Measurements from ENCODE around the gene FLOT1.
"Not testable (repeated sequence)": the region's sequence is repeated elsewhere in the genome, so short reads cannot be mapped to it uniquely, and the experiment has no call there.

FLOT1 gene

GRCh38 chr6:30719791-30720737 is 22.4 kb downstream of the FLOT1 start, which contains the start of gene TUBB:
TUBB (plus strand) TSS chr6:30720352; CDS start chr6:30720507, 155 bp downstream.
- DNase-seq (ENCODE audit: low read depth) = peak; percentile 97
- TF ChIP-seq CTCF (conservative IDR thresholded peaks at IDR 0.05; ENCODE audit: low read length) = 0 out of 2 replicates have a peak, but pooled peaks have one; percentile 8

GRCh38 chr6:30719356-30719755 is 23.1 kb downstream of the FLOT1 start:
- H3K4me3 ChIP-seq (ENCODE audit: low read length) = peak overlapping the region; percentile 71
- no peak for DNase-seq (ENCODE audit: low read depth)
- no peak for TF ChIP-seq CTCF (conservative IDR thresholded peaks at IDR 0.05; ENCODE audit: low read length)

More at GRCh38 chr6:30719791-30720737, 22.4 kb downstream of the FLOT1 start, which contains the start of gene TUBB:
- H3K4me3 ChIP-seq (ENCODE audit: low read length) = peak within 1 kb of the TSS; percentile 93

- DNase-seq (ENCODE audit: low read depth) = not testable (repeated sequence)
- peak overlapping the region; percentile 59 for H3K4me3 ChIP-seq (ENCODE audit: low read length)
Observed at GRCh38 chr6:30717845-30718720, 24.4 kb downstream of the FLOT1 start.

GRCh38 chr6:30717129-30717844 is 25.2 kb downstream of the FLOT1 start, which contains the start of gene MDC1:
MDC1 (minus strand) TSS chr6:30717281; CDS start chr6:30715175, 2,106 bp downstream.
- DNase-seq (ENCODE audit: low read depth) = peak; percentile 100
- peak; percentile 28; the same call in 1 of the 2 replicates for TF ChIP-seq CTCF (conservative IDR thresholded peaks at IDR 0.05; ENCODE audit: low read length)
- peak within 1 kb of the TSS; percentile 82 for H3K4me3 ChIP-seq (ENCODE audit: low read length)

GRCh38 chr6:30716879-30717128 is 25.7 kb downstream of the FLOT1 start:
- no peak for DNase-seq (ENCODE audit: low read depth)
- H3K4me3 ChIP-seq (ENCODE audit: low read length) = peak overlapping the region; percentile 82
- TF ChIP-seq CTCF (conservative IDR thresholded peaks at IDR 0.05; ENCODE audit: low read length) = no peak

DNA sequence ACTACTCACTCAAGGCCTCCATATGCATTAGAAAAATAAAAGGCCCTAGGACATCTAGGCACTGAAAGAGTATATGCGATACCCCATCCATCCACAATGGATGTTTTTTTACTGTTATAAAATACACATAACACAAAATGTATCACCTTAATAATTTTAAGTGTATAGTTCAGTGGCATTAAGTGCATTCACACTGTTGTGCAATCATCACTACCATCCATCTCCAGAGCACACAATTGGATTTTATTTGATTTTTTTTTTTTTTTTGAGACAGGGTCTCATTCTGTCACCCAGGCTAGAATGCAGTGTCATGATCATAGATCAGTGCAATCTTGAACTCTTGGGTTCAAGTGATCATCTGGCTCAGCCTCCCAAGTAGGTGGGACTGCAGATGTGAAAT is 28.2 kb downstream of the FLOT1 start:
- no peak for DNase-seq (ENCODE audit: low read depth)
- H3K4me3 ChIP-seq (ENCODE audit: low read length) = no peak overlapping the region
- no peak for TF ChIP-seq CTCF (conservative IDR thresholded peaks at IDR 0.05; ENCODE audit: low read length)
